GM23248 (cell line): Measurements from ENCODE around the gene MAP2K5.

Experiments
- EZH2 ChIP-seq: fragments of 200-600 bp; sonication (generic); IDR thresholded peaks from 2 replicates; pipeline ENCODE4 v1.6.1; 2018; ENCODE audit warnings: antibody characterized with exemption, mild to moderate bottlenecking; ENCODE audit not compliant: insufficient read depth, poor library complexity, severe bottlenecking
- EZH2phosphoT487 ChIP-seq: fragments of 200-600 bp; sonication (generic); IDR thresholded peaks from 2 replicates; pipeline ENCODE4 v1.6.1; 2018; ENCODE audit warnings: antibody characterized with exemption, moderate library complexity, mild to moderate bottlenecking, low read depth; ENCODE audit not compliant: insufficient read depth

DNA sequence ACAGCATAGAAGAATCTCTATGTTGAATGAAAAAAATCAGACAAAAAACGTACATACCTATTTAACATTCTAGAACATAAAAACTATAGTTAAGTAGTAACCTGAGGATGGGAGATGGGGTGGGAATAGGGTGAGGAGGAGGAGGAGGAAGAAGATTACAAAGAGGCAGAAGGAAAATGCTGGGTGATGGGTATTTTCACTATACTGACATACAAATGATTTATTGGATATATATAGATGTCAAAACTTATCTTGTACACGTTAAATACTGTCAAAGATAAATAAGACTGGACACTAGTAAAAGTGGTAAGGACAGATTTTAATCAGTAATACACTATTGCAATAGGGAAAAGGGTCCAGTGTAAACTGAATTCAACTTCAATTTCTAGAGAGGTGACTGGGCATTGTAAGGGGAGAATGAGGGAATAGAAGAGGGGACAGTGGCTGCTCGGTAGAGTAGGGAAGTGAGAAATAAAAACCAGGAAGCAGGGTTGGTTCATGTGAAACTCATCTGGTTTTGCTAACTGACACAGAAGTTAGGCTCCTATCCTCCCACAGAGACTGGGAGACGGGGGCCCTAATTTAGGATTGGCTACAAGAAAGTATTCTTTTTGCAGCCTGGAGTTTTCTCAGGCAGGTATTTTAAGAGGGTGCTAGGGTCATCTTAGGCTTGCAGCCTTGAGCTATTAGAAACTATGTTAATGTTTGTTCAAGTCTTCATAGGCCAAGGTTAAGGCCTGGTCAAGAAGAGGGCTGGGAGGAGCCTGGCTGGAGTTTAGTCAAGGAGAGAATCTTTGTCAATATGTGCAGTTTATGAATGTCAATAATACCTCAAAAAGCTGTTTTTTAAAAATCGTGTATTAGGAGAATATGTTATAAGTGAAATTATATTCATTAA is 36.6 kb upstream of the MAP2K5 start:
- TF ChIP-seq EZH2 = no peak
- TF ChIP-seq EZH2phosphoT487 = no peak
